Stimulated activated CD4-positive, alpha-beta T cell treated with anti-CD3 and anti-CD28 coated beads, Interleukin-1b, Interleukin-23, amount 100 ng/mL, for 4 hours (primary cell): ENCODE results near the gene HS1BP3.

Experiments
- DNase-seq, 2 donors: peaks; one replicate each; pipeline ENCODE4 v3.0.0-alpha.2; 2020; ENCODE audit warnings: low read depth in 2 of 2

The HS1BP3 gene

GRCh38 chr2:20663196-20664070, 12.5 kb upstream of the HS1BP3 start:
- DNase-seq = no peak

- no peak for DNase-seq
Measured at GRCh38 chr2:20662308-20662937, 11.5 kb upstream of the HS1BP3 start.

GRCh38 chr2:20661421-20662307, 10.8 kb upstream of the HS1BP3 start:
- DNase-seq = peak; percentile 46 to 55

GRCh38 chr2:20660506-20661420, 9.9 kb upstream of the HS1BP3 start:
- no peak for DNase-seq

- no peak for DNase-seq
Measured at GRCh38 chr2:20657522-20658235, 6.8 kb upstream of the HS1BP3 start.

GRCh38 chr2:20656561-20656960, 5.7 kb upstream of the HS1BP3 start:
- no peak for DNase-seq

GRCh38 chr2:20654535-20654813, 3.6 kb upstream of the HS1BP3 start:
- DNase-seq = no peak

- no peak for DNase-seq
Measured at GRCh38 chr2:20653695-20654534, 3.0 kb upstream of the HS1BP3 start.

GRCh38 chr2:20652673-20653575, 2.0 kb upstream of the HS1BP3 start:
- DNase-seq = no peak

- DNase-seq = no peak
Measured at GRCh38 chr2:20652141-20652540, 1.2 kb upstream of the HS1BP3 start.

- no peak for DNase-seq
Measured at GRCh38 chr2:20651731-20652099, 817 bp upstream of the HS1BP3 start.

- DNase-seq = no peak
Measured at GRCh38 chr2:20650393-20650876, 463 bp downstream of the HS1BP3 start.

- no peak for DNase-seq
Measured at GRCh38 chr2:20649976-20650375, 922 bp downstream of the HS1BP3 start.

- no peak for DNase-seq
Measured at GRCh38 chr2:20649576-20649975, 1.3 kb downstream of the HS1BP3 start.

GRCh38 chr2:20648831-20649230, 2.1 kb downstream of the HS1BP3 start:
- no peak for DNase-seq

- DNase-seq = no peak
Measured at GRCh38 chr2:20648206-20648605, 2.7 kb downstream of the HS1BP3 start.

- no peak for DNase-seq
Measured at GRCh38 chr2:20647738-20648137, 3.2 kb downstream of the HS1BP3 start.

- no peak for DNase-seq
Measured at GRCh38 chr2:20647211-20647610, 3.7 kb downstream of the HS1BP3 start.

GRCh38 chr2:20646446-20646845, 4.5 kb downstream of the HS1BP3 start:
- DNase-seq = no peak
